SK-N-SH (cell line): Measurements from ENCODE around the gene FBXW11. TPM values are rescaled to one million over a fixed set of nuclear protein-coding genes. Genes with fewer than 3 reads are reported as not detected.
A peak's percentile ranks its signal among the peaks of the same experiment; 100 is the strongest.

Experiments used
- CTCF ChIA-PET: fragments of 300-600, 350-600 bp; formaldehyde crosslinking; extraction: SDS; loops from one replicate; lab custom pipeline; 2021; lab: Yijun Ruan, JAX
- POLR2A ChIA-PET: fragments of 350-600 bp; sonication (Branson Sonifier 250); formaldehyde crosslinking; extraction: SDS; loops from one replicate; lab custom pipeline; 2020; ENCODE audit warnings: antibody characterized with exemption, inconsistent platforms; lab: Yijun Ruan, JAX
- DNase-seq: peaks from one replicate; pipeline ENCODE4 v3.0.0; 2012
- H2AFZ ChIP-seq: fragments of 200-600 bp; sonication (generic); 2 replicates; pipeline ENCODE4 v1.8.1; 2016; ENCODE audit warnings: antibody characterized with exemption, mild to moderate bottlenecking, low read depth
- H3F3A ChIP-seq: fragments of 200-600 bp; sonication (generic); replicated peaks from 2 replicates; pipeline ENCODE3; 2016; ENCODE audit warnings: antibody characterized with exemption, mild to moderate bottlenecking; ENCODE audit not compliant: insufficient read depth
- H3K27ac ChIP-seq, 2 experiments: fragments of 200-500 bp in 1 of 2; fragments of 200-600 bp in 1 of 2; sonication (Bioruptor generic) in 1 of 2; sonication (generic), shearing (Covaris generic) in 1 of 2; 2 replicates each; pipeline versions ENCODE4 v1.5.1 to v1.6.1; 2014 to 2016; ENCODE audit warnings: low read depth in 2 of 2, inconsistent platforms in 1 of 2, low read length in 1 of 2, mild to moderate bottlenecking in 1 of 2, mixed read lengths in 1 of 2
- H3K27me3 ChIP-seq: fragments of 200-600 bp; sonication (generic), shearing (Covaris generic); 2 replicates; pipeline ENCODE4 v1.6.1; 2016; ENCODE audit warnings: mixed run types; ENCODE audit not compliant: insufficient read depth
- H3K36me3 ChIP-seq, 2 experiments: fragments of 200-500 bp in 1 of 2; fragments of 200-600 bp in 1 of 2; sonication (Bioruptor generic) in 1 of 2; sonication (generic) in 1 of 2; replicated peaks in 1 of 2; 2 replicates each; pipeline versions ENCODE3 to v1.5.1; 2014 to 2016; ENCODE audit warnings: low read length in 1 of 2, mild to moderate bottlenecking in 1 of 2; ENCODE audit not compliant: insufficient read depth in 2 of 2, control insufficient read depth in 1 of 2
- H3K4me1 ChIP-seq, 2 experiments: fragments of 200-500 bp in 1 of 2; fragments of 200-600 bp in 1 of 2; sonication (Bioruptor generic) in 1 of 2; sonication (generic), shearing (Covaris generic) in 1 of 2; 2 replicates each; pipeline versions ENCODE4 v1.5.1 to v1.6.1; 2014 to 2016; ENCODE audit warnings: low read depth in 1 of 2, low read length in 1 of 2, mixed run types in 1 of 2; ENCODE audit not compliant: insufficient read depth in 2 of 2, control insufficient read depth in 1 of 2
- H3K4me2 ChIP-seq: fragments of 200-600 bp; sonication (generic), shearing (Covaris generic); 2 replicates; pipeline ENCODE4 v1.6.1; 2017; ENCODE audit warnings: mixed run types
- H3K4me3 ChIP-seq, 2 experiments: fragments of 200-500 bp in 1 of 2; fragments of 200-600 bp in 1 of 2; sonication (Bioruptor generic) in 1 of 2; sonication (generic), shearing (Covaris generic) in 1 of 2; 2 replicates each; pipeline versions ENCODE4 v1.5.1 to v1.8.1; 2014 to 2016; ENCODE audit warnings: low read depth in 2 of 2, inconsistent platforms in 1 of 2, low read length in 1 of 2, mild to moderate bottlenecking in 1 of 2, mixed read lengths in 1 of 2, moderate library complexity in 1 of 2
- H3K79me2 ChIP-seq: fragments of 200-600 bp; sonication (generic); 2 replicates; pipeline ENCODE4 v1.8.1; 2017; ENCODE audit warnings: mild to moderate bottlenecking; ENCODE audit not compliant: insufficient read depth
- H3K9ac ChIP-seq: fragments of 200-600 bp; sonication (generic); 2 replicates; pipeline ENCODE4 v1.6.1; 2017; ENCODE audit warnings: mixed run types
- H3K9me2 ChIP-seq: fragments of 200-600 bp; sonication (generic); 2 replicates; pipeline ENCODE4 v1.6.1; 2017; ENCODE audit warnings: mixed run types
- H3K9me3 ChIP-seq: fragments of 200-600 bp; sonication (generic); 2 replicates; pipeline ENCODE4 v1.6.1; 2017; ENCODE audit warnings: mixed run types, mild to moderate bottlenecking, moderate library complexity
- H4K20me1 ChIP-seq: fragments of 200-600 bp; sonication (generic); 2 replicates; pipeline ENCODE4 v1.6.1; 2017; ENCODE audit warnings: mild to moderate bottlenecking, mixed run types; ENCODE audit not compliant: insufficient read depth
- ELF1 ChIP-seq: IDR thresholded peaks from 2 replicates; pipeline ENCODE4 v1.4.0; 2012
- MEF2A ChIP-seq: IDR thresholded peaks from 2 replicates; pipeline ENCODE4 v1.4.0; 2012; ENCODE audit warnings: low read depth, borderline replicate concordance
- PBX3 ChIP-seq: IDR thresholded peaks from 2 replicates; pipeline ENCODE4; 2012
- RAD21 ChIP-seq: IDR thresholded peaks from 2 replicates; pipeline ENCODE4 v1.6.1; 2012; ENCODE audit warnings: mild to moderate bottlenecking, low read length
- REST ChIP-seq: IDR thresholded peaks from 2 replicates; pipeline ENCODE4 v1.6.1; 2012; ENCODE audit warnings: mild to moderate bottlenecking, low read depth, low read length, moderate library complexity
- RXRA ChIP-seq: IDR thresholded peaks from 2 replicates; pipeline ENCODE4 v1.4.0; 2012; ENCODE audit warnings: low read depth, mild to moderate bottlenecking, borderline replicate concordance
- SMC3 ChIP-seq: IDR thresholded peaks from 2 replicates; pipeline ENCODE4 v1.6.1; 2012; ENCODE audit warnings: low read depth, low read length, improper control_type of control experiment
- TCF12 ChIP-seq: IDR thresholded peaks from 2 replicates; pipeline ENCODE4 v1.4.0; 2012
- WGBS: methylation state at CpG from one replicate; pipeline ENCODE4 v1.1.6; 2017; ENCODE audit warnings: low lambda C conversion rate; 5-methylcytosine and 5-hydroxymethylcytosine counted together
- polyA plus RNA-seq, 3 experiments: library from polyadenylated mRNA; depleted of rRNA; stranded (reverse); fragments of >200 nt; gene quantifications; 2 replicates each; pipeline ENCODE4 v1.2.3, GENCODE V29; 2012

FBXW11 gene
- polyA plus RNA-seq, 1 of the 3 experiments (the other 2 are of a cell fraction), result 37.5 TPM

- H4K20me1 ChIP-seq, result no peaks in the 10 kb centered on the region
- no peaks in the 10 kb centered on the region for H3K9me3 ChIP-seq
- H3K27ac ChIP-seq, result no peak overlapping the region
- H3K4me2 ChIP-seq, result no peak overlapping the region
- H3K79me2 ChIP-seq, result no peaks in the 10 kb centered on the region
- H3K4me3 ChIP-seq, result no peak overlapping the region
- POLR2A ChIA-PET, result no interaction called here
- CTCF ChIA-PET, result interaction anchor here (0.5 to 3.6 kb wide), 8 partner anchors 8 to 428 kb away, joined by 3 to 14 read pairs (median 3); no protein-coding TSS in a partner anchor
- DNase-seq, result no peak
- H3F3A ChIP-seq, result no peaks in the 10 kb centered on the region
- no peaks in the 10 kb centered on the region for H3K36me3 ChIP-seq
- H3K4me1 ChIP-seq, result peaks cover 0 to 8% of the 10 kb centered on the region in 2 experiments; a peak in 1 of 4 replicates
- no peak overlapping the region for H2AFZ ChIP-seq
- no peaks in the 10 kb centered on the region for H3K27me3 ChIP-seq
- no peak overlapping the region for H3K9ac ChIP-seq
- WGBS, result 100% methylated on average over 1 of the region's 10 CpGs
- TF ChIP-seq PBX3, result no peak
- no peaks in the 10 kb centered on the region for H3K9me2 ChIP-seq
Observed at GRCh38 chr5:171846323-171846722, 160.1 kb downstream of the FBXW11 start.

GRCh38 chr5:171845857-171846256 is 160.6 kb downstream of the FBXW11 start:
- no peaks in the 10 kb centered on the region for H3K79me2 ChIP-seq
- TF ChIP-seq RXRA, result no peak
- TF ChIP-seq SMC3, result peak; percentile 36; the same call in 1 of the 2 replicates
- TF ChIP-seq ELF1, result no peak
- TF ChIP-seq MEF2A, result no peak
- no peak for TF ChIP-seq TCF12
- TF ChIP-seq RAD21, result peak; percentile 57
- TF ChIP-seq REST, result no peak
- H3K27me3 ChIP-seq, result no peaks in the 10 kb centered on the region
- H3K9ac ChIP-seq, result no peak overlapping the region
- DNase-seq, result no peak
- no peaks in the 10 kb centered on the region for H3K9me2 ChIP-seq
- no peaks in the 10 kb centered on the region for H3K9me3 ChIP-seq
- H4K20me1 ChIP-seq, result no peaks in the 10 kb centered on the region
- ChIA-PET CTCF (interaction anchor here (0.5 to 3.6 kb wide), 7 partner anchors 11 to 427 kb away, joined by 3 to 14 read pairs (median 3); no protein-coding TSS in a partner anchor), POLR2A (no interaction called here)
- peaks cover 0 to 8% of the 10 kb centered on the region in 2 experiments; a peak in 1 of 4 replicates for H3K4me1 ChIP-seq
- H3K27ac ChIP-seq, result no peak overlapping the region
- H3K4me2 ChIP-seq, result no peak overlapping the region
- WGBS, result 97% methylated on average over 3 of the region's 3 CpGs
- H3K4me3 ChIP-seq, result no peak overlapping the region
- no peaks in the 10 kb centered on the region for H3K36me3 ChIP-seq
- H3F3A ChIP-seq, result no peaks in the 10 kb centered on the region
- no peak overlapping the region for H2AFZ ChIP-seq
